Mammary epithelial cell (primary cell): ENCODE measurements around the gene IL23R.

Experiments used
- EZH2 ChIP-seq: IDR thresholded peaks from 2 replicates; pipeline ENCODE4 v1.6.1; 2012; ENCODE audit warnings: low read length, inconsistent platforms, borderline replicate concordance
- TF ChIP-seq, protein P1 (sequence below), 2 donors: IDR thresholded peaks in 1 of 2; conservative IDR thresholded peaks in 1 of 2; 2 replicates each; pipeline ENCODE4 v1.5.1; 2011 to 2012; ENCODE audit warnings: inconsistent platforms in 2 of 2, low read length in 2 of 2, mild to moderate bottlenecking in 2 of 2, control low read depth in 1 of 2, low read depth in 1 of 2; ENCODE audit not compliant: insufficient read depth in 1 of 2; ENCODE audit errors: extremely low read depth in 1 of 2

DNA sequence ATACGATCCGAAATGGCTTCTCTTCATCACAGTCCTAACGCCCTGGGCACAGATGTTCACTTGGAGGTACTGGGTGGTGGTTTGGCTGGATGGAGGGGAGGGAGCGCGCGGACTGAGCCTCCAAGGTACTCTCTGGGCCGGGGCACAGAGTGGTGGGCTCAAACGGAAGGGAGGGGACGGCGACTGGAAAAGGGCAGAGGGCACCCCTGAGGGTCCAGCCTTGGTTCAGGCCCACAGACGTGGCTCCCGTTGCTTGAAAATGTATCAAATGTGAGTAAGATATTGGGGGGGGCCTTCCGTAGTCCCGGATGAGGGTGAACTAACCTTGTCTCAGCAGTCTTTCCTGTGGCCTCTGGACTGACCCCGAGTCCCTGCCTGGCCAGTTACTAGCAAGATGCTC lies 141.9 kb downstream of the IL23R start:
- TF ChIP-seq, protein P1, sequence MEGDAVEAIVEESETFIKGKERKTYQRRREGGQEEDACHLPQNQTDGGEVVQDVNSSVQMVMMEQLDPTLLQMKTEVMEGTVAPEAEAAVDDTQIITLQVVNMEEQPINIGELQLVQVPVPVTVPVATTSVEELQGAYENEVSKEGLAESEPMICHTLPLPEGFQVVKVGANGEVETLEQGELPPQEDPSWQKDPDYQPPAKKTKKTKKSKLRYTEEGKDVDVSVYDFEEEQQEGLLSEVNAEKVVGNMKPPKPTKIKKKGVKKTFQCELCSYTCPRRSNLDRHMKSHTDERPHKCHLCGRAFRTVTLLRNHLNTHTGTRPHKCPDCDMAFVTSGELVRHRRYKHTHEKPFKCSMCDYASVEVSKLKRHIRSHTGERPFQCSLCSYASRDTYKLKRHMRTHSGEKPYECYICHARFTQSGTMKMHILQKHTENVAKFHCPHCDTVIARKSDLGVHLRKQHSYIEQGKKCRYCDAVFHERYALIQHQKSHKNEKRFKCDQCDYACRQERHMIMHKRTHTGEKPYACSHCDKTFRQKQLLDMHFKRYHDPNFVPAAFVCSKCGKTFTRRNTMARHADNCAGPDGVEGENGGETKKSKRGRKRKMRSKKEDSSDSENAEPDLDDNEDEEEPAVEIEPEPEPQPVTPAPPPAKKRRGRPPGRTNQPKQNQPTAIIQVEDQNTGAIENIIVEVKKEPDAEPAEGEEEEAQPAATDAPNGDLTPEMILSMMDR (conservative IDR thresholded peaks at IDR 0.05 in 1 of 2, IDR thresholded peaks at IDR 0.05 in 1 of 2; ENCODE audit: extremely low read depth in 1 of 2, insufficient read depth in 1 of 2, low read depth in 1 of 2, low read length in 2 of 2), result no peak
- no peak for TF ChIP-seq EZH2
